Osteoblast (primary cell): ENCODE data around the gene FOXN3. TPM values are rescaled to one million over a fixed set of nuclear protein-coding genes. Genes with fewer than 3 reads are reported as not detected.

ENCODE experiments used
- DNase-seq: peaks from one replicate; pipeline ENCODE4 v3.0.0; 2011; ENCODE audit warnings: low spot score, mixed read lengths; ENCODE audit not compliant: insufficient read length; ENCODE audit errors: missing footprints
- H2AFZ ChIP-seq: 2 replicates; pipeline ENCODE4 v1.6.0; 2011; ENCODE audit warnings: mild to moderate bottlenecking, low read length
- H3K27ac ChIP-seq: 2 replicates; pipeline ENCODE4 v1.5.1; 2011; ENCODE audit warnings: mild to moderate bottlenecking, low read depth, low read length, moderate library complexity
- H3K27me3 ChIP-seq: 2 replicates; pipeline ENCODE4 v1.6.0; 2012; ENCODE audit warnings: mild to moderate bottlenecking, control low read depth, inconsistent platforms, low read length, moderate library complexity; ENCODE audit not compliant: insufficient read depth
- H3K36me3 ChIP-seq: 2 replicates; pipeline ENCODE4 v1.5.1; 2011; ENCODE audit warnings: mild to moderate bottlenecking, low read length, control low read depth, moderate library complexity; ENCODE audit not compliant: insufficient read depth
- H3K4me1 ChIP-seq: 2 replicates; pipeline ENCODE4 v1.5.1; 2011; ENCODE audit warnings: mild to moderate bottlenecking, low read length, control low read depth, moderate library complexity; ENCODE audit not compliant: insufficient read depth
- H3K4me2 ChIP-seq: 2 replicates; pipeline ENCODE4 v1.6.0; 2011; ENCODE audit warnings: mild to moderate bottlenecking, low read length; ENCODE audit not compliant: insufficient read depth
- H3K4me3 ChIP-seq: fragments of 200-600 bp; sonication (generic); 3 replicates; pipeline ENCODE4 v1.5.1; 2012; ENCODE audit warnings: mild to moderate bottlenecking, low read length, inconsistent platforms; ENCODE audit not compliant: insufficient read depth
- H3K79me2 ChIP-seq: 2 replicates; pipeline ENCODE4 v1.6.0; 2012; ENCODE audit warnings: mild to moderate bottlenecking, low read length, control low read depth, inconsistent platforms; ENCODE audit not compliant: insufficient read depth
- H3K9me3 ChIP-seq: 2 replicates; pipeline ENCODE4 v1.5.1; 2011; ENCODE audit warnings: low read depth, low read length, control low read depth
- H4K20me1 ChIP-seq: 2 replicates; pipeline ENCODE4 v1.6.0; 2012; ENCODE audit warnings: mild to moderate bottlenecking, low read length, control low read depth; ENCODE audit not compliant: insufficient read depth
- CTCF ChIP-seq: IDR thresholded peaks from 2 replicates; pipeline ENCODE4 v1.5.1; 2011; ENCODE audit warnings: mild to moderate bottlenecking, low read depth, low read length, moderate library complexity; ENCODE audit errors: extremely low read depth
- total RNA-seq: library from RNA; depleted of rRNA; stranded (reverse); fragments of >200 nt; gene quantifications from 2 replicates; pipeline ENCODE4 v1.2.3, GENCODE V29; 2012

FOXN3 gene
- total RNA-seq, 1 donor, result 49.9 TPM

GRCh38 chr14:89248411-89249064 is 168.5 kb downstream of the FOXN3 start:
- Histone ChIP-seq H3K79me2 (no peaks in the 10 kb centered on the region), H3K27ac (no peak overlapping the region)
- no peak for TF ChIP-seq CTCF

GRCh38 chr14:89247457-89248122 is 169.4 kb downstream of the FOXN3 start:
- H4K20me1 ChIP-seq, result no peaks in the 10 kb centered on the region
- no peaks in the 10 kb centered on the region for H3K4me1 ChIP-seq
- H3K27ac ChIP-seq, result no peak overlapping the region
- H3K79me2 ChIP-seq, result no peaks in the 10 kb centered on the region
- TF ChIP-seq CTCF, result no peak
- no peak overlapping the region for H3K4me2 ChIP-seq
- H3K4me3 ChIP-seq, result no peak overlapping the region
- no peaks in the 10 kb centered on the region for H3K27me3 ChIP-seq
- no peak for DNase-seq
- H3K36me3 ChIP-seq, result no peaks in the 10 kb centered on the region
- no peaks in the 10 kb centered on the region for H3K9me3 ChIP-seq
- no peak overlapping the region for H2AFZ ChIP-seq

More at GRCh38 chr14:89248411-89249064, 168.5 kb downstream of the FOXN3 start:
- no peak for DNase-seq
- Histone ChIP-seq H3K9me3 (no peaks in the 10 kb centered on the region), H3K4me3 (no peak overlapping the region), H3K4me1 (no peaks in the 10 kb centered on the region), H3K36me3 (no peaks in the 10 kb centered on the region), H3K27me3 (no peaks in the 10 kb centered on the region), H2AFZ (no peak overlapping the region), H4K20me1 (no peaks in the 10 kb centered on the region), H3K4me2 (no peak overlapping the region)

- Histone ChIP-seq H3K27me3 (no peaks in the 10 kb centered on the region), H2AFZ (no peak overlapping the region), H3K4me2 (no peak overlapping the region), H4K20me1 (no peaks in the 10 kb centered on the region), H3K79me2 (no peaks in the 10 kb centered on the region), H3K4me1 (no peaks in the 10 kb centered on the region), H3K27ac (no peak overlapping the region), H3K4me3 (no peak overlapping the region), H3K9me3 (no peaks in the 10 kb centered on the region), H3K36me3 (no peaks in the 10 kb centered on the region)
- no peak for DNase-seq
- no peak for TF ChIP-seq CTCF
These were observed 170.7 kb downstream of the FOXN3 start for GRCh38 chr14:89246290-89246689.

GRCh38 chr14:89245802-89246201 is 171.2 kb downstream of the FOXN3 start:
- Histone ChIP-seq H3K4me1 (no peaks in the 10 kb centered on the region), H3K4me2 (no peak overlapping the region), H3K27me3 (no peaks in the 10 kb centered on the region), H4K20me1 (no peaks in the 10 kb centered on the region), H3K9me3 (no peaks in the 10 kb centered on the region), H3K79me2 (no peaks in the 10 kb centered on the region), H3K36me3 (no peaks in the 10 kb centered on the region), H3K27ac (no peak overlapping the region), H3K4me3 (no peak overlapping the region), H2AFZ (no peak overlapping the region)
- no peak for TF ChIP-seq CTCF
- no peak for DNase-seq
